ENCODE results near the gene ARHGEF10L. TPM values are rescaled to one million over a fixed set of nuclear protein-coding genes. Genes with fewer than 3 reads are reported as not detected.

The ARHGEF10L gene
- total and polyA plus RNA-seq, 3 experiments from 2014 or later = 0.24 to 0.26 TPM; not detected in 1

- H3K4me1 Mint-ChIP-seq = no peaks in the 10 kb centered on the region
- Histone ChIP-seq H3K27ac (ENCODE audit: low read depth, low read length) (no peak overlapping the region), H3K4me3 (ENCODE audit: low read length) (no peak overlapping the region), H3K27me3 (ENCODE audit: insufficient read depth, low read length, poor library complexity, severe bottlenecking) (no peaks in the 10 kb centered on the region), H3K9me3 (ENCODE audit: low read length) (no peaks in the 10 kb centered on the region), H3K4me1 (ENCODE audit: insufficient read depth, low read length) (no peaks in the 10 kb centered on the region), H3K36me3 (ENCODE audit: insufficient read depth, low read length) (no peaks in the 10 kb centered on the region)
- H3K36me3 Mint-ChIP-seq = no peaks in the 10 kb centered on the region
- no peak overlapping the region for H3K27ac Mint-ChIP-seq
- ChIA-PET POLR2A (no interaction called here), CTCF (no interaction called here)
- no peak overlapping the region for H3K4me3 Mint-ChIP-seq
- no peaks in the 10 kb centered on the region for H3K9me3 Mint-ChIP-seq
- peaks cover 6 to 22% of the 10 kb centered on the region in 2 donors for H3K27me3 Mint-ChIP-seq
- no peak for DNase-seq
Measured at GRCh38 chr1:17700945-17701810, 161.7 kb downstream of the ARHGEF10L start.

- no peaks in the 10 kb centered on the region for H3K9me3 ChIP-seq (ENCODE audit: low read length)
- ChIA-PET CTCF (no interaction called here), POLR2A (interaction anchor here (0.7 kb wide), 1 partner anchor 9 kb away, joined by 10 read pairs; no protein-coding TSS in a partner anchor)
- Mint-ChIP-seq H3K36me3 (no peaks in the 10 kb centered on the region), H3K4me3 (no peak overlapping the region), H3K27me3 (peaks cover 4 to 15% of the 10 kb centered on the region in 2 donors), H3K27ac (no peak overlapping the region), H3K4me1 (no peaks in the 10 kb centered on the region), H3K9me3 (no peaks in the 10 kb centered on the region)
- no peak overlapping the region for H3K27ac ChIP-seq (ENCODE audit: low read depth, low read length)
- no peak overlapping the region for H3K4me3 ChIP-seq (ENCODE audit: low read length)
- no peaks in the 10 kb centered on the region for H3K36me3 ChIP-seq (ENCODE audit: insufficient read depth, low read length)
- no peak for DNase-seq
- H3K27me3 ChIP-seq (ENCODE audit: insufficient read depth, low read length, poor library complexity, severe bottlenecking) = no peaks in the 10 kb centered on the region
- no peaks in the 10 kb centered on the region for H3K4me1 ChIP-seq (ENCODE audit: insufficient read depth, low read length)
Measured at GRCh38 chr1:17704176-17704575, 164.7 kb downstream of the ARHGEF10L start.

DNA sequence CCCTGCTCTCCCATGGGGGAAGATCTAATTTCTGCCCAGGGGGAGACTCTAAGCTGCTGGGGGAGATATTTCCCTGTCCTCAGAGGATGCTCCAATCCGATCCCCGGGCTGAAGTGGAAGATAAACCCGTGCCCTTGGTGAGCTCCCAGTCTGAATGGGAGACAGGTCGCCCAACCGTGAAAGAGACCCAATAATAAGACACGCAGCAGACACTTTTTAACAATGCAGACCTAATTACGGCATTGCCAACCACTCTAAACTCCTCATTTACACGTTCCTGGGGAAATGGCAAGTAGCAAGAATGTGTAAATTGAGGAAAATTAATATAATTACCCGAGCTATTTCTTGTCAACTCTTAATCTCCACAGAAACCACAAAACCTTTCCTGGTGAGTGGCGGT is 166.9 kb downstream of the ARHGEF10L start:
- peaks cover 0 to 3% (median 0%) of the 10 kb centered on the region in 5 donors for H3K9me3 Mint-ChIP-seq
- CTCF ChIA-PET = no interaction called here
- Histone ChIP-seq H3K27ac (ENCODE audit: low read depth, low read length) (no peak overlapping the region), H3K9me3 (ENCODE audit: low read length) (no peaks in the 10 kb centered on the region), H3K4me3 (ENCODE audit: low read length) (no peak overlapping the region), H3K27me3 (ENCODE audit: insufficient read depth, low read length, poor library complexity, severe bottlenecking) (no peaks in the 10 kb centered on the region), H3K36me3 (ENCODE audit: insufficient read depth, low read length) (no peaks in the 10 kb centered on the region), H3K4me1 (ENCODE audit: insufficient read depth, low read length) (no peaks in the 10 kb centered on the region)
- peaks cover 6% of the 10 kb centered on the region in 2 donors for H3K27me3 Mint-ChIP-seq
- DNase-seq = no peak
- H3K36me3 Mint-ChIP-seq = no peaks in the 10 kb centered on the region
- H3K27ac Mint-ChIP-seq = no peak overlapping the region
- POLR2A ChIA-PET = interaction anchor here (0.7 kb wide), 1 partner anchor 43 kb away, joined by 5 read pairs; no protein-coding TSS in a partner anchor
- H3K4me1 Mint-ChIP-seq = no peaks in the 10 kb centered on the region
- no peak overlapping the region for H3K4me3 Mint-ChIP-seq

DNA sequence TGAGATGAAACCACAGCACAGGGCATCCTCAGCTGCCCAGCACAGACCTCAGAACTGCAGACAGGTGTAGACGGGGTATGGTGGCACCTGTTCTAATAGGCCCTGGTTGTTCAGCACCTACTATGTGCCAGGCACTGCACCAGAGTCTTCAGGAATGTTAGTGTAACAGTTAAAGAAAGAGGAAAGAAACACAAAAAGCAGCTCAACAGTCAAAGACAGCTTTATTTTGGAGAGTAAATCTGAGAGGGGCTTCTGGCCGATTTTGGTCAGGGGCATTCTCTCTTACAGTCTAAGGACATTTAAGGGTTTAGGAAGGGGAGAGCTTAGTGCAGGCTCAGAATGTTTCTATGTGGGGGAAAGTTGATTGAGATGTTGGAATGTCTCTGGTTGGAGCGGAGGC is 170.5 kb downstream of the ARHGEF10L start:
- H3K27ac ChIP-seq (ENCODE audit: low read depth, low read length) = no peak overlapping the region
- CTCF ChIA-PET = no interaction called here
- no peak overlapping the region for H3K27ac Mint-ChIP-seq
- no peak for DNase-seq
- H3K9me3 ChIP-seq (ENCODE audit: low read length) = no peaks in the 10 kb centered on the region
- no peak overlapping the region for H3K4me3 ChIP-seq (ENCODE audit: low read length)
- POLR2A ChIA-PET = no interaction called here
- H3K27me3 ChIP-seq (ENCODE audit: insufficient read depth, low read length, poor library complexity, severe bottlenecking) = no peaks in the 10 kb centered on the region
- peaks cover 6 to 12% of the 10 kb centered on the region in 2 donors for H3K27me3 Mint-ChIP-seq
- H3K36me3 ChIP-seq (ENCODE audit: insufficient read depth, low read length) = no peaks in the 10 kb centered on the region
- no peak overlapping the region for H3K4me3 Mint-ChIP-seq
- H3K4me1 ChIP-seq (ENCODE audit: insufficient read depth, low read length) = no peaks in the 10 kb centered on the region
- no peaks in the 10 kb centered on the region for H3K36me3 Mint-ChIP-seq
- no peaks in the 10 kb centered on the region for H3K4me1 Mint-ChIP-seq
- H3K9me3 Mint-ChIP-seq = peaks cover 0 to 3% (median 0%) of the 10 kb centered on the region in 5 donors

DNA sequence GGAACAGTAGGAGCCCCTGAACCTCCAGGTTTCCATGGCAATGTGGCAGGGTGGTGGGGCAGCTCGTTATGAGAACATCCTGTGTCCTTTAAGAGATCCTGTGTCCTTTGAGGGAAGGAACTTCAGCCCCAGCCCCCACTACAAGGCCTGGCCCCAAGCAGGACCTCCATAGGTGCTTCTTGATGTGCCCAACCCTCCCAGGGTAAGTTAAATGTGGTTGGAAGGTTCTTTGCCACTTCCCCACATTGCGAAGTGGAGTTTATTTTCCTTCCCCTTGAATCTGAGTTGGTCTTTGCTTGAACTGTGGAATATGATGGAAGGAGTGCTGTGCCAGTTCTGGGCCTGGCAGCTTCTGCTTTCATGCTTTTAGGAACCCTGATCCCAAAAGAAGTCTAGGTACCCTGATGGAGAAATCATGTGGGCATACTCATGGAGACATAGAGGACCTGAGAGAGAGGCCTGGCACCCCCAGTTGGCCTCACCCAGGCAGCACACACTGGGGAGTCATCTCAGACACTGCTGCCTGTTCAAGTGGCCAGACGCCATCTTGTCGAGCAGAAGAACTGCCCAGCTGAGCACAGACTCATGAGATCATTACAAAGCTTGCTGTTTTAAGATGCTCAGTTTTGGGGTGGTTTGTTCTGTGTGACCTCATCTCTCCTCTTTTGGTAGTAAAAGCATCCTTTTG is 171.5 kb downstream of the ARHGEF10L start:
- H3K27me3 Mint-ChIP-seq = peaks cover 5 to 12% of the 10 kb centered on the region in 2 donors
- ChIA-PET POLR2A (no interaction called here), CTCF (no interaction called here)
- Histone ChIP-seq H3K27me3 (ENCODE audit: insufficient read depth, low read length, poor library complexity, severe bottlenecking) (no peaks in the 10 kb centered on the region), H3K4me3 (ENCODE audit: low read length) (no peak overlapping the region), H3K27ac (ENCODE audit: low read depth, low read length) (no peak overlapping the region), H3K36me3 (ENCODE audit: insufficient read depth, low read length) (no peaks in the 10 kb centered on the region), H3K4me1 (ENCODE audit: insufficient read depth, low read length) (no peaks in the 10 kb centered on the region), H3K9me3 (ENCODE audit: low read length) (no peaks in the 10 kb centered on the region)
- no peak overlapping the region for H3K4me3 Mint-ChIP-seq
- H3K36me3 Mint-ChIP-seq = no peaks in the 10 kb centered on the region
- peaks cover 0 to 3% (median 0%) of the 10 kb centered on the region in 5 donors for H3K9me3 Mint-ChIP-seq
- no peaks in the 10 kb centered on the region for H3K4me1 Mint-ChIP-seq
- no peak overlapping the region for H3K27ac Mint-ChIP-seq
- no peak for DNase-seq

GRCh38 chr1:17711577-17711910 is 172.0 kb downstream of the ARHGEF10L start:
- H3K27me3 ChIP-seq (ENCODE audit: insufficient read depth, low read length, poor library complexity, severe bottlenecking) = no peaks in the 10 kb centered on the region
- CTCF ChIA-PET = no interaction called here
- H3K4me3 Mint-ChIP-seq = no peak overlapping the region
- H3K9me3 ChIP-seq (ENCODE audit: low read length) = no peaks in the 10 kb centered on the region
- no peaks in the 10 kb centered on the region for H3K4me1 ChIP-seq (ENCODE audit: insufficient read depth, low read length)
- no peak overlapping the region for H3K27ac ChIP-seq (ENCODE audit: low read depth, low read length)
- no peaks in the 10 kb centered on the region for H3K36me3 Mint-ChIP-seq
- POLR2A ChIA-PET = no interaction called here
- no peak overlapping the region for H3K4me3 ChIP-seq (ENCODE audit: low read length)
- no peaks in the 10 kb centered on the region for H3K4me1 Mint-ChIP-seq
- peaks cover 5 to 9% of the 10 kb centered on the region in 2 donors for H3K27me3 Mint-ChIP-seq
- no peaks in the 10 kb centered on the region for H3K36me3 ChIP-seq (ENCODE audit: insufficient read depth, low read length)
- peaks cover 0 to 3% (median 0%) of the 10 kb centered on the region in 5 donors for H3K9me3 Mint-ChIP-seq
- no peak for DNase-seq
- no peak overlapping the region for H3K27ac Mint-ChIP-seq

GRCh38 chr1:17711941-17712340 is 172.4 kb downstream of the ARHGEF10L start:
- H3K36me3 Mint-ChIP-seq = no peaks in the 10 kb centered on the region

GRCh38 chr1:17713993-17714392 is 174.5 kb downstream of the ARHGEF10L start:
- Histone ChIP-seq H3K36me3 (ENCODE audit: insufficient read depth, low read length) (no peaks in the 10 kb centered on the region), H3K4me1 (ENCODE audit: insufficient read depth, low read length) (no peaks in the 10 kb centered on the region), H3K27me3 (ENCODE audit: insufficient read depth, low read length, poor library complexity, severe bottlenecking) (no peaks in the 10 kb centered on the region), H3K27ac (ENCODE audit: low read depth, low read length) (no peak overlapping the region), H3K9me3 (ENCODE audit: low read length) (no peaks in the 10 kb centered on the region), H3K4me3 (ENCODE audit: low read length) (no peak overlapping the region)
- no peak for DNase-seq
- CTCF ChIA-PET = no interaction called here
- H3K4me3 Mint-ChIP-seq = no peak overlapping the region
- H3K27me3 Mint-ChIP-seq = peaks cover 6 to 7% of the 10 kb centered on the region in 2 donors
- POLR2A ChIA-PET = no interaction called here
- no peak overlapping the region for H3K27ac Mint-ChIP-seq
- H3K4me1 Mint-ChIP-seq = no peaks in the 10 kb centered on the region
- H3K9me3 Mint-ChIP-seq = peaks cover 0 to 3% (median 0%) of the 10 kb centered on the region in 5 donors
- H3K36me3 Mint-ChIP-seq = no peaks in the 10 kb centered on the region

More at GRCh38 chr1:17711941-17712340, 172.4 kb downstream of the ARHGEF10L start:
- ChIA-PET POLR2A (no interaction called here), CTCF (no interaction called here)
- Histone ChIP-seq H3K27ac (ENCODE audit: low read depth, low read length) (no peak overlapping the region), H3K36me3 (ENCODE audit: insufficient read depth, low read length) (no peaks in the 10 kb centered on the region), H3K4me3 (ENCODE audit: low read length) (no peak overlapping the region), H3K27me3 (ENCODE audit: insufficient read depth, low read length, poor library complexity, severe bottlenecking) (no peaks in the 10 kb centered on the region), H3K9me3 (ENCODE audit: low read length) (no peaks in the 10 kb centered on the region), H3K4me1 (ENCODE audit: insufficient read depth, low read length) (no peaks in the 10 kb centered on the region)
- Mint-ChIP-seq H3K9me3 (peaks cover 0 to 3% (median 0%) of the 10 kb centered on the region in 5 donors), H3K27me3 (peaks cover 5 to 9% of the 10 kb centered on the region in 2 donors), H3K27ac (no peak overlapping the region), H3K4me1 (no peaks in the 10 kb centered on the region), H3K4me3 (no peak overlapping the region)
- DNase-seq = no peak
